Measurements from ENCODE around the gene ST6GAL1.
"Not testable (repeated sequence)": the region's sequence is repeated elsewhere in the genome, so short reads cannot be mapped to it uniquely, and the experiment has no call there.

The ST6GAL1 gene

DNA sequence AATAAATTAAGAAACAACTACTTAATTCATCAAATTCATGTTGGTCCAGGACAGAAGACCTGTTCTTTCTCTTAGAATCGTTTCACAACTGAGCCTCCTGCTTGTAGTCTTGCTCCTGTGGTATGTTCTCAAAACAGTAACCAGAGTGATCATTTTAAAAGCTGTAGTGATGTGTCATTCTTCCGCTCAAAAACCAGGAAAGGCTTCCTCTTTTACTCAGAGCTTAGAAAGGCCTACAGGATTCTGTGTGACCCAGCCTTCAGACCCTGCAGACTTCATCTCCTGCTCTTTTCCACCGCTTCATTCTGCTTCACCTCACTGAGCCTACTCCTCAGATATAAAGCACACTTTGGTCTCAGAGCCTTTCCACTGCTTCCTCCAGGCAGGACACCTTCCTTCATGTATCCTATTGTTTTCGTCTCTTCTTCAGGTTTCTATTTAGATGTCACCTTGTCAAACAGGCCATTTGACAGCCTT is 22.7 kb downstream of the ST6GAL1 start:
- TF ChIP-seq, protein P1, sequence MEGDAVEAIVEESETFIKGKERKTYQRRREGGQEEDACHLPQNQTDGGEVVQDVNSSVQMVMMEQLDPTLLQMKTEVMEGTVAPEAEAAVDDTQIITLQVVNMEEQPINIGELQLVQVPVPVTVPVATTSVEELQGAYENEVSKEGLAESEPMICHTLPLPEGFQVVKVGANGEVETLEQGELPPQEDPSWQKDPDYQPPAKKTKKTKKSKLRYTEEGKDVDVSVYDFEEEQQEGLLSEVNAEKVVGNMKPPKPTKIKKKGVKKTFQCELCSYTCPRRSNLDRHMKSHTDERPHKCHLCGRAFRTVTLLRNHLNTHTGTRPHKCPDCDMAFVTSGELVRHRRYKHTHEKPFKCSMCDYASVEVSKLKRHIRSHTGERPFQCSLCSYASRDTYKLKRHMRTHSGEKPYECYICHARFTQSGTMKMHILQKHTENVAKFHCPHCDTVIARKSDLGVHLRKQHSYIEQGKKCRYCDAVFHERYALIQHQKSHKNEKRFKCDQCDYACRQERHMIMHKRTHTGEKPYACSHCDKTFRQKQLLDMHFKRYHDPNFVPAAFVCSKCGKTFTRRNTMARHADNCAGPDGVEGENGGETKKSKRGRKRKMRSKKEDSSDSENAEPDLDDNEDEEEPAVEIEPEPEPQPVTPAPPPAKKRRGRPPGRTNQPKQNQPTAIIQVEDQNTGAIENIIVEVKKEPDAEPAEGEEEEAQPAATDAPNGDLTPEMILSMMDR (IDR thresholded peaks at IDR 0.05; ENCODE audit: unreplicated experiment in 3 of 3) = no peak

DNA sequence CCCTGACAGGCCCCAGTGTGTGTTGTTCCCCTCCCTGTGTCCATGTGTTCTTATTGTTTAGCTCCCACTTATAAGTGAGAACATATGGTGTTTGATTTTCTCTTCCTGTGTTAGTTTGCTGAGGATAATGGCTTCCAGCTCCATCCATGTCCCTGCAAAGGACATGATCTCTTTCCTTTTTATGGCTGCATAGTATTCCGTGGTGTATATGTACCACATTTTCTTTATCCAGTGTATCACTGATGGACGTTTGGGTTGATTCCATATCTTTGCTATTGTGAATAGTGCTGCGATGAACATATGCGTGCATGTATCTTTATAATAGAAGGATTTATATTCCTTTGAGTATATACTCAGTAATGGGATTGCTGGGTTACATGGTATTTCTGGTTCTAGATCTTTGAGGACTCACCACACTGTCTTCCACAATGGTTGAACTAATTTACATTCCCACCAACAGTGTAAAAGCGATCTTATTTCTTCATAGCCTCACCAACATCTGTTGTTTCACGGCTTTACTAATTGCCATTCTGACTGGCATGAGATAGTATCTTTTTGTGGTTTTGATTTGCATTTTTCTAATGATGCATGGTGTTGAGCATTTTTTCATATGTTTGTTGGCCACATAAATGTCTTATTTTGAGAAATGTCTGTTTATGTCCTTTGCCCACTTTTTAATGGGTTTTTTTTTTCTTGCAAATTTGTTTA is 23.8 kb downstream of the ST6GAL1 start:
- H3K36me3 Mint-ChIP-seq (ENCODE audit: low read depth) = peaks cover 61% of the 10 kb centered on the region
- H3K4me3 Mint-ChIP-seq; H3K27ac Mint-ChIP-seq; H3K9me3 Mint-ChIP-seq; H3K4me1 Mint-ChIP-seq; H3K27me3 Mint-ChIP-seq (ENCODE audit: low read depth): not testable (repeated sequence)

More for the DNA sequence above, 22.7 kb downstream of the ST6GAL1 start:
- peaks cover 5% of the 10 kb centered on the region for H3K9me3 Mint-ChIP-seq
- H3K4me1 Mint-ChIP-seq = peaks cover 3% of the 10 kb centered on the region
- H3K27me3 Mint-ChIP-seq (ENCODE audit: low read depth) = no peaks in the 10 kb centered on the region
- peaks cover 67% of the 10 kb centered on the region for H3K36me3 Mint-ChIP-seq (ENCODE audit: low read depth)
- no peak overlapping the region for H3K4me3 Mint-ChIP-seq
- H3K27ac Mint-ChIP-seq = no peak overlapping the region

DNA sequence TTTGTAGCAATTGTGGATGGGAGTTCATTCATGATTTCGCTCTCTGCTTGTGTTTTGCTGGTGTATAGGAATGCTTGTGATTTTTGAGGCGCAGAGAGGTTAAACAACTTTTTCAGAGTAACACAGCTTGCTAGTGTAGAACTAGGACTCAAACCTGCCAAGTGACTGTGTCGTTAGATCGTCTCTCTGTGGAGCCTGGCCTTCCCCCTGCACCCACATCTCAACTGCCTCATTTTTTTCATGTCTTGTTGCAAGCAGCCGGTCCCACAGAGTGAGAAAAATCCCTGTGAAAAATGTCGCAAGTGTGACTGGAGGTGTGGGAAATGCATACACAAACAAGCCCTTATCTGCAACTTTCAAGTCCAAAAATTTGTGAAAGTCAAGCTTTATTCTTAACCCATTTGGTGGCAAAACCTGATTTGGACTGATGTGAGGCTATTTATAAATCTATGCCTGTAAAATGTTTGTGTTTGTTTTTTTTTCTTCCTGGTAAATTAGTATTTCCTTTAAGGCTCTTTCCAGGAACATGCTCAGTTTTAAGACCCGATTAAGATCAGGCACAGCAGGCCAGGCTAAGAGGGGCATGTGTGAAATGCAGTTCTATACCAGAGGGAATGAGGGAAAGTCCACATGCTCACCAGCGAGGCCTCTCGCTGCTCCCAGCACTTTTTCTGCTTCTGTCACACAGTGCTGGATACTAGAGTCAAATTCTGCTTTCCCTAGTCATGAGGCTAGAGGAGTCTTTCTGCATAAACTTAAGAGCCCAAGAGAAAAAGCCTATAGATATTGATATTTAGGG is 25.8 kb downstream of the ST6GAL1 start:
- H3K9me3 Mint-ChIP-seq = peaks cover 5% of the 10 kb centered on the region
- no peaks in the 10 kb centered on the region for H3K27me3 Mint-ChIP-seq (ENCODE audit: low read depth)

DNA sequence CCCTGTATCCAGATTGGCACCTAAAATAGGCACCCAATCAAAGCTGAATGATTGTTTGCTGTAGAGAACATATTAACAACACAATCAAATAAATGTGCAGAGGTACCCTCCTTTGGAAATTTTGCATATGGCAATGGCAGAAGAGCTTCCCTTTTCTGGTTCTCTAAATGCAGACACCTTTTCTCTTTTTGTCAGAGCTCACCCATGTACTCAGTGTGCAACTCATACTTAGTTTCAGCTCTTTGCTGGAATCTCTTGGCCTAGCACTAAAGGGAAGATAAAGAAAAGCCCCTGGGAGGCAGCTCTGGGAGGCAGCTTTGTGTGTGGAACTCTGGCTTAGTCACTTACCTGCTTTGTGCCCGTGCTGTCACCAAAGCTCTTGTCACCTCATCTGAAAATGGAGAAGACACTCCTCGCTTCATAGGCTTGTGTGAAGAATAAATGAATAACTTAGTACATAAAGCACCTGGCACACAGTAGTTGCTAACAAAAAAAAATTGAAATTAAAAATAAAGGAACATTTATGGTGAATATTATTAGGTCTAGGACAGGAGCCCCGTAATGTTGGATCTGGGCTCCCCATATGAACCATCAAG is 28.8 kb downstream of the ST6GAL1 start:
- Mint-ChIP-seq H3K27me3 (ENCODE audit: low read depth) (no peaks in the 10 kb centered on the region), H3K4me1 (no peaks in the 10 kb centered on the region), H3K27ac (no peak overlapping the region), H3K36me3 (ENCODE audit: low read depth) (peaks cover 33% of the 10 kb centered on the region), H3K9me3 (no peaks in the 10 kb centered on the region), H3K4me3 (no peak overlapping the region)
- TF ChIP-seq, protein P1 (IDR thresholded peaks at IDR 0.05; ENCODE audit: unreplicated experiment in 3 of 3) = no peak

More for the DNA sequence above, 25.8 kb downstream of the ST6GAL1 start:
- TF ChIP-seq, protein P1 (IDR thresholded peaks at IDR 0.05; ENCODE audit: unreplicated experiment in 3 of 3) = no peak
- Mint-ChIP-seq H3K27ac (peak overlapping the region in 1 of 3 experiments; percentile 31), H3K36me3 (ENCODE audit: low read depth) (peaks cover 54% of the 10 kb centered on the region), H3K4me1 (no peaks in the 10 kb centered on the region), H3K4me3 (no peak overlapping the region)

DNA sequence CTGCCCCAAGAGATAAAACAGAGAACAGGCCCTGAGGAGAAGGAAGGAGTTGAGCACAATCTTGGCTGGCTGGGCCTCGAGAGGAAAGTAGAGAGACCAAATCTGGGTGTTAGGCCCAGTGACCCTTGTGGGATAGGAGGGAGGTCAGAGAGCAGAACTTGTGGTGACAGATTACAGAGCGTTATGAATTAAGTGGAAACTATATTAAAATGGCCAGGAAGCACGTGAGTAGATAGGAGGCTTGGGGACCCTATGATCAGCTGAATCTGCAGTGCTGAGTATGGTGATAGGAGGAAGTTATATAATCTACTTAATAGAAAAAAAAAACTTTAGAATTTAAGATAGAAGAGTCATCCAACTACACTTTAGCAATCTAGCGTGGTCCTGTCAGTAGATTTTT is 30.0 kb downstream of the ST6GAL1 start:
- peaks cover 23% of the 10 kb centered on the region for H3K36me3 Mint-ChIP-seq (ENCODE audit: low read depth)
- H3K9me3 Mint-ChIP-seq = no peaks in the 10 kb centered on the region
- H3K4me1 Mint-ChIP-seq = peaks cover 3% of the 10 kb centered on the region
- H3K4me3 Mint-ChIP-seq = no peak overlapping the region
- H3K27ac Mint-ChIP-seq = no peak overlapping the region
- no peaks in the 10 kb centered on the region for H3K27me3 Mint-ChIP-seq (ENCODE audit: low read depth)
- TF ChIP-seq, protein P1 (IDR thresholded peaks at IDR 0.05; ENCODE audit: unreplicated experiment in 3 of 3) = no peak

DNA sequence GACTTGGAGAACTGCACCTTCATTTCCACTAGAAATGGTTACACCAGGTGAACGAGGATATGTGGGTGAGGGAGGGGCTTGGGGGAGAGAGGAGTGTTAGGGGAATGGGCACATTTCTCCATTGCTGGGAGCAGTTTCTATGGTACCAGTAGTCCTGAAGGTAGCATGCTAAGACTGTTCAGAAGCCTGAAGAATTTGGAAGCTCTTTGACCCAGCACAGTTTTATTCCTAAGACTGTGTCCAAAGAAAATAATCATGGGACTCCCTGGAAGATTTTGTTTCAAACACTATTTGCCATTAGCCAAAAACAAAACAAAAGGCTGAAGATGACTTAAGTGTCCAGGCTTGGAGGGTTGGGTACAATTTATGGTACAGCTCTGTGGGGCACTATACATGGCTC is 32.1 kb downstream of the ST6GAL1 start:
- no peaks in the 10 kb centered on the region for H3K27me3 Mint-ChIP-seq (ENCODE audit: low read depth)
- no peak overlapping the region for H3K4me3 Mint-ChIP-seq
- H3K9me3 Mint-ChIP-seq = no peaks in the 10 kb centered on the region
- peaks cover 19% of the 10 kb centered on the region for H3K4me1 Mint-ChIP-seq
- TF ChIP-seq, protein P1 (IDR thresholded peaks at IDR 0.05; ENCODE audit: unreplicated experiment in 3 of 3) = no peak
- no peak overlapping the region for H3K27ac Mint-ChIP-seq
- peaks cover 23% of the 10 kb centered on the region for H3K36me3 Mint-ChIP-seq (ENCODE audit: low read depth)

All from nephron (organoid).